Measurements from ENCODE around the gene IGFL2.
A peak's percentile ranks its signal among the peaks of the same experiment; 100 is the strongest.
"Not testable (repeated sequence)": the region's sequence is repeated elsewhere in the genome, so short reads cannot be mapped to it uniquely, and the experiment has no call there.

IGFL2 gene

DNA sequence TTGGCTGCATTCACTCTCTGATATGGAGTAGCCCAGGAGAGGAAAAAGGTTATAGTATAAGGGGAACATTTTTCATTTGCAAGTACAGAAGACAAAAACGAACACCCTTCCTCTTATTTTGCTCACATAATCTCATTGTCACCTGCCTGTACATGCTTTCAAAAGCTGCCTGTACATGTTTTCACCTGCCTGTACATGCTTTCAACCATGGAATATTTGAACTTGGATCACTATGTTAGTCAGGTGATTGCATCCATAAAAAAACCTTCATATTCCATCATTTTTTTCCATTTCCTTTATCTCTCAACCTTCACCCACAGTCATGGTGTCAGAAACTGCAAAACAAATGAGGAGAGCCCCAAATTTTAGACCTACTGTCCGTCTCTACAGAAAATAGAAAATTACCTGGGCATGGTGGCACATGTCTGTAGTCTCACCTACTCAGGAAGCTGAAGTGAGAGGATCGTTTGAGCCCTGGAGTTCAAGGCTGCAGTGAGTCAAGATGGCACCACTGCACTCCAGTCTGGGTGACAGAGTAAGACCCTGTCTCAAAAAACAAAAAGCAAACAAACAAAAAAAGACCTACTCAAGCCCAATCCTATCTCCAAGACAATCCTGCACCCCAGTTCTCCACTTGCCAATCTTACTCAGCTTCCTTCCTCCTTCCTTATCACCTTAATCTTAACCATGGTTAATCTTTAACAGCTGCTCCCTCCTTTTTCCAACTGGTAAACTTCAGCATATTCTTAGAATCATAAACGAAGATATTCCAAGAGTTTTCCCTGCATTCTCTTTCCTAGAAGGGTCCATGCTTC, 11.6 kb downstream of the IGFL2 start:
- Mint-ChIP-seq H3K4me1 (ENCODE audit: low read depth) (no peaks in the 10 kb centered on the region), H3K4me3 (no peak overlapping the region), H3K27me3 (ENCODE audit: low read depth) (peaks cover 16% of the 10 kb centered on the region), H3K9me3 (peaks cover 15% of the 10 kb centered on the region), H3K27ac (no peak overlapping the region), H3K36me3 (ENCODE audit: low read depth) (no peaks in the 10 kb centered on the region)
- no peak for DNase-seq (ENCODE audit: low spot score)

DNA sequence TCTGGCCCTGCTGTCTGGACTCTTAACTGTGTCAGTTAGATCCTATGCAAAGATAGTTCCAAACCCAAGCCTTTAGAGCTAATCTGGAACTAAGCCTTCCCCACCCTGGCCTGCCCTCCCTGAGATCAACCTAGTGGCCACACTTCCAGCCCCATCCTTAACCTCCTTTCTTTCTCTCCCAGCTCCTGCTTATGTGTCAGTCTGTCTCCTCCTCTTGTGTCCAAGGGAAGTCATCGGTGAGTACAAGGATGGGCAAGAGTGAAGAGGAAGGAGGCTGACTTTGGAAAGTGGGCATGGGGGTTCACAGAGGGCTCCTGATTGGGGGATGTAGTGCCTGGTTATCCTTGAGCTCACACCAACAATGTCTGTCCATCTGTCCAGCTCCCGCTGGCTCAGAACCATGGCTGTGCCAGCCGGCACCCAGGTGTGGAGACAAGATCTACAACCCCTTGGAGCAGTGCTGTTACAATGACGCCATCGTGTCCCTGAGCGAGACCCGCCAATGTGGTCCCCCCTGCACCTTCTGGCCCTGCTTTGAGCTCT, 12.3 kb downstream of the IGFL2 start:
- peaks cover 15% of the 10 kb centered on the region for H3K9me3 Mint-ChIP-seq
- H3K27me3 Mint-ChIP-seq (ENCODE audit: low read depth), result peaks cover 16% of the 10 kb centered on the region
- DNase-seq (ENCODE audit: low spot score), result no peak
- no peaks in the 10 kb centered on the region for H3K4me1 Mint-ChIP-seq (ENCODE audit: low read depth)
- no peak overlapping the region for H3K4me3 Mint-ChIP-seq
- H3K36me3 Mint-ChIP-seq (ENCODE audit: low read depth), result no peaks in the 10 kb centered on the region
- H3K27ac Mint-ChIP-seq, result no peak overlapping the region

DNA sequence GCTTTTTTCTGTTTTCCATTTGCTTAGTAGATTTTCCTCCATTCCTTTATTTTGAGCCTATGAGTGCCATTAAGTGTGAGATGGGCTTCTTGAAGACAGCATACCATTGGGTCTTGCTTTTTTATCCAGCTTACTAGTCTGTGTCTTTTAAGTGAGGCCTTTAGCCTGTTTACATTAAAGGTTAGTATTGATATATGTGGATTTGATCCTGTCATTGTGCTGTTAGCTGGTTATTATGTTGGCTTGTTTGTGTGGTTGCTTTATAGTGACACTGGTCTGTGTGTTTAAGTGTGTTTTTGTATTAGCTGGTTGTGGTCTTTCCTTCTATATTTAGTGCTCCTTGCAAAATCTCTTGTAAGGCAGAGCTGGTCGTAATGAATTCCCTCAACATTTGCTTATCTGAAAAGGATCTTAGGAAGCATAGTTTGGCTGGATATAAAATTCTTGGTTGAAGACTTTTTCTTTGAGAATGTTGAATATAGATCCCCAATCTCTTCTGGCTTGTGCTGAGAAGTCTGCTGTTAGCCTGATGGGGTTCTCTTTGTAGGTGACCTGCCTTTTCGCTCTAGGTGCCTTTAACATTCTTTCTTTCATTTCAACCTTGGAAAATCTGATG, 13.7 kb downstream of the IGFL2 start:
- H3K36me3 Mint-ChIP-seq (ENCODE audit: low read depth); H3K4me1 Mint-ChIP-seq (ENCODE audit: low read depth); H3K27ac Mint-ChIP-seq; DNase-seq (ENCODE audit: low spot score); H3K4me3 Mint-ChIP-seq: not testable (repeated sequence)
- Mint-ChIP-seq H3K27me3 (ENCODE audit: low read depth) (peaks cover 16% of the 10 kb centered on the region), H3K9me3 (peaks cover 15% of the 10 kb centered on the region)

DNA sequence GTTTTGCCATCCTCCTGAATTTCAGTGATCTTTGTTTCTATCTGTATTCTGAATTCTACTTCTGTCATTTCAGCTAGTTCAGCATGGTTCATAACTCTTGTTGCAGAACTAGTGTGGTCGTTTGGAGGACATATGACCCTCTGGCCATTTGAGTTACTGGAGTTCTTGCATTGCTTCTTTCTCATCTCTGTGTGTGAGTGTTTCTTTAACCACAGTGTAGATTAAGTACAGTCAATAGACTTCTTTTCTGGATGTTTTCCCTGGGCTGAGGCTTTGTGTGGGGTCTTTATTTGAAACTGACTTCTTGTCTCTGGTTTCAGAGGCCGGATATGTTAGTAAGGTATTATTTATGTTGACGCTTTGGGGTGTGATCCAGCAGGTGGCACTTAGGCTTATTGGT, 14.7 kb downstream of the IGFL2 start:
- Mint-ChIP-seq H3K36me3 (ENCODE audit: low read depth) (no peaks in the 10 kb centered on the region), H3K9me3 (peaks cover 15% of the 10 kb centered on the region), H3K27ac (no peak overlapping the region), H3K4me3 (no peak overlapping the region), H3K27me3 (ENCODE audit: low read depth) (peaks cover 13% of the 10 kb centered on the region), H3K4me1 (ENCODE audit: low read depth) (no peaks in the 10 kb centered on the region)
- no peak for DNase-seq (ENCODE audit: low spot score)

DNA sequence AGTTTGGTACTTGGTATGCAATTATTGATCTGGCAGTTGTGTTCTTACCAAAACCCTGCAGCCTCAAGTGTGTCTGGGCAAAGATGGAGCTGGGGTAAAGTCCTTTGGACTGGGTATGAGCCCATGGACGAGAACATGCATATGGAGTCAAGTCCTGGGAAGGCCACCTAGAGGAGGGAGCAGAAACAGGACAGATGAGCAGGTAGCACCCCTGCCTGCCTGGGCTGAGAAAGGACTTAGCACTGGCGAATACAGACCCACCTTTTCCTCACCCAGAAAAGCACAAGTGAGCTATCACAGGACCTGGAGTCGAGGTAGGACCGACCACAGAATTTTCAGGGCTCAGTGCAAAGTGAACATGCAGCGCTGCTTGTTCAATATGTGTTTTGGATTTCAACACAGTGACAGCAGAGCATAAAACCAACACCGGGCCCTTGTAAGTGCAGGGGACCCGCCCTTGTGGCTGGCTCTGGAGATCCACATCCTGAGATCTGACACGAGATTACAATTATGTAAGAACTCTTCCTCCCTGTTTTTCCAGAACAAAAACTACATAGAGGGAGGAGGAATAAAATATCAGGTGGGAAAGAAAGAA, 25.9 kb downstream of the IGFL2 start:
- Mint-ChIP-seq H3K4me1 (ENCODE audit: low read depth) (peaks cover 11% of the 10 kb centered on the region), H3K36me3 (ENCODE audit: low read depth) (no peaks in the 10 kb centered on the region), H3K27ac (no peak overlapping the region), H3K27me3 (ENCODE audit: low read depth) (peaks cover 34% of the 10 kb centered on the region), H3K9me3 (no peaks in the 10 kb centered on the region), H3K4me3 (no peak overlapping the region)
- DNase-seq (ENCODE audit: low spot score), result no peak

DNA sequence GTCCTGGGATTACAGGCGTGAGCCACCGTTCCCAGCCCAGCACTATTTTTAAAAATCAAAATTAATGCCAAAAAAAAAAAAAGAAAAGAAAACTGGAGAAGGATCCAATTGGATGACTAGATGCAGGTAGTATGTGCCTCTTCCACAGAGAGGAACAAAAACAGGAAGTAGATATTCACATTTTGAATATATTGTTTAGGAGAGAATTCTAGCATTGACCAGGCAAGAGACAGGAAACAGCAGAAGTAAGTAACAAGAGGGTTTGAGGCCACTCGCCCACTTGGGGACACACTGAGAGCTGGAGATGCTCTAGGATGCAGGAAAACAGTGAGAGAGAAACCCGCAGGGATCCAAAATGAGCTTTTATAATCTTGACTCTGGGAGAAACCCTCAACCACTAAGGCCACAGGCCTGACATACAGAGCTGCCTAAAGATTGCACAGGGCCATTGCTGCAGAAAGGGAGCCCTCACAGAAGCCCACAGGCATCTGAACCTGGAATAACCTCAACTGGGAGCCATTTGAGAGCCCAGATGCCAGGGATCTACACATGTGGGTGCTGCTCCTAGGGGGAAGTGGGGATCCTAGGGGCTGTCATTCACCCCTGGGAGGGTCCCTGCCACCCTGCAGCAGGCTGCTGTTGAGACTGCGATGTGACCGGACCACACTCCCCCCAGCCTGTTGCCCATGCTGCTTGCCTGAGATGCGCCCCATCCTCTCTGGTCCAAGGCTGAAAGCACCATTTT, 28.2 kb downstream of the IGFL2 start:
- H3K4me1 Mint-ChIP-seq (ENCODE audit: low read depth), result peaks cover 12% of the 10 kb centered on the region
- H3K27ac Mint-ChIP-seq, result no peak overlapping the region
- H3K4me3 Mint-ChIP-seq, result no peak overlapping the region
- H3K27me3 Mint-ChIP-seq (ENCODE audit: low read depth), result peaks cover 31% of the 10 kb centered on the region
- no peaks in the 10 kb centered on the region for H3K36me3 Mint-ChIP-seq (ENCODE audit: low read depth)
- no peak for DNase-seq (ENCODE audit: low spot score)
- H3K9me3 Mint-ChIP-seq, result no peaks in the 10 kb centered on the region

DNA sequence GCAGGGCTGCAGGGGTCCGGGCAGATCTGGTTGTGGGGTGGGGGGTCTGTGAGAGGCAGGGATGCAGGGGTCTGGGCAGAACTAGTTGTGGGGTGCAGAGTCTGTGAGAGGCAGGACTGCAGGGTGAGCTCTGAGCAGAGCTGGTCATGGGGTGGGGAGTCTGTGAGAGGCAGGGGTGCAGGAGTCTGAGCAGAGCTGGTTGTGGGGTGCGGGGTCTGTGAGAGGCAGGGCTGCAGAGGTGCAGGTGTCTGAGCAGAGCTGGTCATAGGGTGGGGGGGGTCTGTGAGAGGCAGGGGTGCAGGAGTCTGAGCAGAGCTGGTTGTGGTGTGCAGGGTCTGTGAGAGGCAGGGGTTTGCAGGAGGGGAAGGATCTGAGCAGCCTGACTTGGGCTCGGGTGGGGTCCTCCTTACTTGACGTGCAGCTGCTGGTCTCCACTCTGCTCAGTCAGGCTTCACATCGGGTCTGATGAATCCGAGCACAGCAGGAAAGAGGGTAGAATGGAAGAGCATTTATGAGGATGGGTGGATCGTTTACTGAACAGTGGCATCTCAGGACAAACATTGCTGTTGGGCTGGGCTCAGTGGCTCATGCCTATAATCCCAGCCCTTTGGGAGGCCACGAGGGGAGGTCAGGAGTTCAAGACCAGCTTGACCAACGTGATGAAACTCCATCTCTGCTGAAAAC, 31.2 kb downstream of the IGFL2 start:
- H3K4me3 Mint-ChIP-seq, result no peak overlapping the region
- no peaks in the 10 kb centered on the region for H3K36me3 Mint-ChIP-seq (ENCODE audit: low read depth)
- H3K9me3 Mint-ChIP-seq, result no peaks in the 10 kb centered on the region
- H3K4me1 Mint-ChIP-seq (ENCODE audit: low read depth), result peaks cover 13% of the 10 kb centered on the region
- no peak for DNase-seq (ENCODE audit: low spot score)
- peaks cover 25% of the 10 kb centered on the region for H3K27me3 Mint-ChIP-seq (ENCODE audit: low read depth)
- H3K27ac Mint-ChIP-seq, result no peak overlapping the region

DNA sequence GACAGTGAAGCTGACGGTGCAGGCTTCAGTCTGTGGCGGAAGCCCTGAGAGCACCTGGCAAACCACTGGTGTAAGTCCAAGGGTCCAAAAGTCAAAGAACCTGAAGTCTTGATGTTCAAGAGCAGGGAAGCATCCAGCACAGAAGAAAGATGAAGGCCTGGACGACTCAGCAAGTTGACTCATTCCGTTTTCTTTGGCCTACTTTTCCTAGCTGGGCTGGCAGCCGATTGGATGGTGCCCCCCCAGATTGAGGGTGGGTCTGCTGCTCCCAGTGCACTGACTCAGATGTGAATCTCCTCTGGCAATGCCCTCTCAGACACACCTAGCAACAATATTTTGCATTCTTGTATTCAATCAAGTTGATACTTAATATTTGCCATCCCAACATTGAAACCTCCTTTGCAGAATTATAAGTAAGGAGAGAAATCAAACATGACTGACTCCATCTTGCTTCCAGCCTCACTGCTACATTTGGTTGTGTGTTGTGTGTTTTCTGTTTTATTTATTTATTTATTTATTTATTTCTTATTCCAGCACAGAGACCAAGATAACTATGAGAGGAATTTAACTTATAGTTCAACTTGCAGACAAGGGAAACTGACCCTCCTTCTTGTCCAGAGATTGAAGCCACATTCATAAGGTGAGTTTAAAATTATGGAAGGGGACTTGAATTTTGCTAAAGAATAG, 32.8 kb downstream of the IGFL2 start:
- H3K27me3 Mint-ChIP-seq (ENCODE audit: low read depth), result peaks cover 26% of the 10 kb centered on the region
- no peak overlapping the region for H3K27ac Mint-ChIP-seq
- DNase-seq (ENCODE audit: low spot score), result no peak

DNA sequence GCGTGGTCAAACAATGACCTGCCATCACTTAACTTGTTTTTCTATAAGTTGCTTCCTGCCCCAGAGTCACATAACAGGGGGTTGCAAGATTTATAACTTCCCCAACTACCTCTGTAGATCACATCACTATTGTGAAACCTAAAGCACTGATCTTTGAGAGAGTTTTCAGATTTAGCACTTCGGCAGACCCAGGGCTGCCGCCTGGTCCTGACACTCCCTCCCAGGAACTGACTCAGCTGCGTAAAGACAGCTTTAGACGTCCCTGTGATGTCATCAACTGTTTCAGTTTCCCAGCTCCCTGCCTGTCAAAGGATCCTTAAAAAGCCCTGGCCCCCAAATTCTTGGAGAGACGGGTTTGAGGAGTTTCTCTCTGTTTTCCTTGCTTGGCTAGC, 33.3 kb downstream of the IGFL2 start:
- no peak overlapping the region for H3K4me3 Mint-ChIP-seq

More for the DNA sequence above, 32.8 kb downstream of the IGFL2 start:
- Mint-ChIP-seq H3K4me3 (no peak overlapping the region), H3K36me3 (ENCODE audit: low read depth) (no peaks in the 10 kb centered on the region), H3K9me3 (no peaks in the 10 kb centered on the region), H3K4me1 (ENCODE audit: low read depth) (peaks cover 20% of the 10 kb centered on the region)

DNA sequence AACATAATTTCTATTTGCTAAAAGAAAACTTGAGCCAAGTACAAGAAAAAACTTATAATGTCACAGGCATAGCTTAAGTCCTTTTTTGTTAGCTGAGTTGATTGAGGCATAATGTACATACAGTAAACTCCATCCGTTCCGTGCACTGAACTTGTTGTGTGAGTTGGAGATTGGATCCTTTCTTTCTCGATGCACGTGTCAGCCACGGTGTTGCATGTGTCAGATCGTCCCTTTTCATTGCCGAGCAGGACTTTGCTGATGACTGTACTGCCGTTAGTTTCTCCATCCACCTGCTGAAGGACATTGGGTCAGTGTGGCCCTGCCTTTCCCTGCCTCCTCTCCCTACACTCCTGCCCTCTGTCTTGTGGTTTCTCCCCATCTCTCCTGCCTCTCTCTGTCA, 34.4 kb downstream of the IGFL2 start:
- Mint-ChIP-seq H3K9me3 (no peaks in the 10 kb centered on the region), H3K27ac (no peak overlapping the region), H3K4me3 (no peak overlapping the region), H3K4me1 (ENCODE audit: low read depth) (peaks cover 19% of the 10 kb centered on the region), H3K36me3 (ENCODE audit: low read depth) (no peaks in the 10 kb centered on the region), H3K27me3 (ENCODE audit: low read depth) (peaks cover 24% of the 10 kb centered on the region)
- DNase-seq (ENCODE audit: low spot score), result no peak

More for the DNA sequence above, 33.3 kb downstream of the IGFL2 start:
- Mint-ChIP-seq H3K4me1 (ENCODE audit: low read depth) (peaks cover 19% of the 10 kb centered on the region), H3K36me3 (ENCODE audit: low read depth) (no peaks in the 10 kb centered on the region), H3K9me3 (no peaks in the 10 kb centered on the region), H3K27ac (no peak overlapping the region), H3K27me3 (ENCODE audit: low read depth) (peaks cover 26% of the 10 kb centered on the region)
- peak; percentile 37 for DNase-seq (ENCODE audit: low spot score)

DNA sequence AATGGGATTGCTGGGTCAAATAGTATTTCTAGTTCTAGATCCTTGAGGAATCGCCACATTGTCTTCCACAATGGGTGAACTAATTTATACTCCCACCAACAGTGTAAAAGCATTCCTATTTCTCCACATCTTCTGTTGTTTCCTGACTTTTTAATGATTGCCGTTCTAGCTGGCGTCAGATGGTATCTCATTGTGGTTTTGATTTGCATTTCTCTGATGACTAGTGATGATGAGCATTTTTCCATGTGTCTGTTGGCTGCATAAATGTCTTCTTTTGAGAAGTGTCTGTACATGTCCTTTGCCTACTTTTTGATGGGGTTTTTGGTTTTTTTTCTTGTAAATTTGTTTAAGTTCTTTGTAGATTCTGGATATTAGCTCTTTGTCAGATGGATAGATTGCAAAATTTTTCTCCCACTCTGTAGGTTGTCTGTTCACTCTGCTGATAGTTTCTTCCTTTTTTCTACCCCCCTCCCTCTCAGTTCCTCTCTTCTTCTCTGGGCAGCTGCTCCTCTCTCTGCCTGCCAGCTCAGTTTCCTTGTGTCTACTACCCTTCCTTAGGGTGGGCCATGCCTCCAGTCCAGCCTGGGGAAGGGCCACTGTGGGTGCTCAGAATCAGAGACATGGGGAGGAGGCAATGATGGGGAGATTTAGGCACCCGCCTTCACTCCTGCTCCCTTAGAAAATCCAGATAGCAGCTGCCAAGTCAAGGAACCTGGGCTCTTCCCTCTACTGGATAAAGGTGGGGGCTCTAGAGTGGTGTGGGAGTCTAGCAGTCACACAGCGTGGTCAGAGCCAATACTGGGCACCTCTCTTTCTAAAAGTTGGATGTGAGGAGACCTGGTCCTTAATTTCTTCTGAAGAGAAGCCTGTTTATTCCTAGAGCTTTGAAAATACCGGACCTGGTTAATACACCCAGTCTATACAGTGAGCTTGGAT, 37.0 kb downstream of the IGFL2 start:
- H3K4me3 Mint-ChIP-seq, result peak overlapping the region; percentile 32
- H3K4me1 Mint-ChIP-seq (ENCODE audit: low read depth), result peaks cover 14% of the 10 kb centered on the region
- H3K27me3 Mint-ChIP-seq (ENCODE audit: low read depth), result peaks cover 30% of the 10 kb centered on the region
- peak; percentile 14 for DNase-seq (ENCODE audit: low spot score)
- H3K27ac Mint-ChIP-seq, result peak overlapping the region; percentile 80
- H3K9me3 Mint-ChIP-seq; H3K36me3 Mint-ChIP-seq (ENCODE audit: low read depth): not testable (repeated sequence)

DNA sequence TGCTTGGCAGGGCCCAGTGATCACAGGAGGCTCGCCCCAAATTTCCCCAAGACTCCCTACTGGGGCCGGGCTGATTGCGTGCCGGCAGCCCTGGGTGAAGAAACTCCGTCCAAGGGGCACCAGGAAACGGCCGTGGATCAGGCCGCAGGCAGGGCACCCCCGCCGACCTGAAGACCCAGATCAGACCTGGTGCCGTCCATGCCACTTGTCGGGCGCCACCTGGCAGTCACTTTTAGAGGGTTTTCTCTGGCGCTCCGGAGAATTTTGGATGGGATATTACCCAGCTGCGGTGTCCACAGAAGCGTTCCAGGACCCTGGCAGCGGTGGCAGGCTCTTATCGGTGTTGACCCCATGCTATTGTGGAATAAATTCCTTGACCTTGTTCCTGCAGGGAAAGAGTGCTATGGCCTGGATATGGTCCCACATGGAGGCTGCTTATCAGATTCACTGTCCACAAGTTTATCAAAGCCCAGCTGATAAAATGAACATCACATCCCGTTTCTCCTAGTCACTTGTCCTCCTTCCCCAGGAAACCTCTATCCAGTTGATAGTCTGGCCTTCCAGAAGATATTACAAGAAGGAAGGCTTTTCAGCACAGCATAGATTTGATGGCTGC, 38.2 kb downstream of the IGFL2 start:
- no peak for DNase-seq (ENCODE audit: low spot score)
- H3K4me3 Mint-ChIP-seq, result no peak overlapping the region
- no peaks in the 10 kb centered on the region for H3K36me3 Mint-ChIP-seq (ENCODE audit: low read depth)
- H3K27me3 Mint-ChIP-seq (ENCODE audit: low read depth), result peaks cover 35% of the 10 kb centered on the region
- H3K4me1 Mint-ChIP-seq (ENCODE audit: low read depth), result peaks cover 14% of the 10 kb centered on the region
- H3K9me3 Mint-ChIP-seq, result no peaks in the 10 kb centered on the region
- H3K27ac Mint-ChIP-seq, result no peak overlapping the region
